Midbrain (tissue), 1 donor: ENCODE data around the gene S100PBP.

Experiments
- DNase-seq: peaks from one replicate; lab custom pipeline; 2025; lab: John Stamatoyannopoulos, UW

Gene S100PBP

DNA sequence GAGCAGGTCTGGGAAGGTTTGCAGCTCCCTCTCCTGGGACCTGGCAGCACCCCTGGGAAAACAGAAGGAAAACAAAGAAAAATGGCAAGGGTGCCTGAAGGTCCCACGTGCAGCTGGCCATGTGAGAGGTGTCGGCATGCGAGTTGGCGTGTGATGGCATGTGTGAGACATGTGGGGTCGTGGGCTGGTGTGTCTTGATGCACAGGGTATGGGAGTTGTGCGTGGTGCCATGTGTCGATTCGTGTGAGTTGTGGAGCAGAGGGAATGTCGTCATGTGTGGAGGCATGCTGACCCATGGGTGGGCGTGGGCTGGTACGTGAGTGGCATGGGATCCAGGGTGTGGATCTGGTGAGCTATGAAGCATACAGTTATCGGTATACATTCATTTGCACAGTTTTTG, 70.2 kb downstream of the S100PBP start:
- DNase-seq = no peak

DNA sequence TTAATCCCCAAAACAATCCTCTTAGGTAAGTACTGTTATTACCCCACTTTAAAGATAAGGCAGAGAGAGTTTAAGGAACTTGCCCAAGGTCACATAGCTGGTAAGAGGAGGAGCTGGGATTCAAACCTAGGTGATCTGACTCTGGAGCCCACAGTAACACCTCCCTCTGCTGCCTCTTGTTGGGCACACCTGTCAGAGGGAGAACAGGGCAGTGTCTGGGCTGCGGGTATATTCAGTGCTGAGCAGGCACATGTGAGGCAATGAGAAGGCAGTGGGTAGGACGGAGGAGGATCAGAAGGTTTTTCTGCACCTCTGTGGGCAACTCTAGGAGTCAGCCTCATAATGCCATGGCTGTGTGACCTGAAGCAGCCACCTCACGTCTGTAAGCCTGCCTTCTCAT, 70.7 kb downstream of the S100PBP start:
- DNase-seq = no peak

DNA sequence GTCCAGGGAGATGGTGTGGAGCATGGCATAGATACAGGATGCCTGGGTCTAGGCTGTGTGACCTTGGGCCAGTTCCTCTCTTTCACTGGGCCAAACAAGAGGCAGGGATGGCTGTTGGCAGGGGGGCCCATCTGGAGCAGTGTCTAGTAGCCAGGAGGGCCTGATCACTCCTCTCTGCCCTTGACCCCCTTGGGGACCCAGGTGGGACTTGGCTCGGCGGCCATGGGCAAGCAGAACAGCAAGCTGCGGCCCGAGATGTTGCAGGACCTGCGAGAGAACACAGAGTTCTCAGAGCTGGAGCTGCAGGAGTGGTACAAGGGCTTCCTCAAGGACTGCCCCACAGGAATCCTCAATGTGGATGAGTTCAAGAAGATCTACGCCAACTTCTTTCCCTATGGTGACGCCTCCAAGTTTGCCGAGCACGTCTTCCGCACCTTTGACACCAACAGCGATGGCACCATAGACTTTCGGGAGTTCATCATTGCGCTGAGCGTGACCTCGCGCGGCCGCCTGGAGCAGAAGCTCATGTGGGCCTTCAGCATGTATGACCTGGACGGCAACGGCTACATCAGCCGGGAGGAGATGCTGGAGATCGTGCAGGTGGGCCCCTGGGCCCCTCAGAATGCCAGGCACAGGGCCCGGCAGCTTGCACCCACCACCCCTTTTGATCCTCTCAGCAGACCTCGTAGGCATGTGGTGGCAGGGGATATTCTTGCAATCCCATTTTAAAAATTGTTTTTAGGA, 71.4 kb downstream of the S100PBP start:
- DNase-seq = no peak

DNA sequence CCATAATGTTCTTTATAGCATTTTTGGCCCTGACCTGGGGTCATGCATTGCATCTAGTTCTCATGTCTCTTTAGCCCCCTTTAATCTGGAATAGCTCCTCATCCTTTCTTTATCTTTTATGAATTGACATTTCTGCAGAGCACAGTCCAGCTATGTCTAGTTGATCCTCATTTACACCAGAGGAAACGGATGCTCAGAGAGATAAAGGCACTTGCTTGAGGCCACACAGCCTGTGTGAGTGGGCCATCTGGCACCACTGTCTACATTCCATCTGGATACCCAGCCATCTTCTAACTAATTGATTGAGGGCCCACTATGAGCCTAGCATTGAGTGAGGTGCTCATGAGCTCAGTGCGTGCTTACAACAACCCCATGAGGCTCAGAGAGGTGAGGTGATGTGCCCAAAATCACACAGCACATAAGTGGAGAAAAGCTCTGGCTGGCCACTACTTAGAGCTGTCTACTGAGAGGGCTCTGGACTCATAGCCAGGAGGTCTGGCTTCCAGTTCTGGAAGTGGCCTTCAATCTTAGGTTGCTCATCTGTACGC, 72.4 kb downstream of the S100PBP start:
- no peak for DNase-seq

DNA sequence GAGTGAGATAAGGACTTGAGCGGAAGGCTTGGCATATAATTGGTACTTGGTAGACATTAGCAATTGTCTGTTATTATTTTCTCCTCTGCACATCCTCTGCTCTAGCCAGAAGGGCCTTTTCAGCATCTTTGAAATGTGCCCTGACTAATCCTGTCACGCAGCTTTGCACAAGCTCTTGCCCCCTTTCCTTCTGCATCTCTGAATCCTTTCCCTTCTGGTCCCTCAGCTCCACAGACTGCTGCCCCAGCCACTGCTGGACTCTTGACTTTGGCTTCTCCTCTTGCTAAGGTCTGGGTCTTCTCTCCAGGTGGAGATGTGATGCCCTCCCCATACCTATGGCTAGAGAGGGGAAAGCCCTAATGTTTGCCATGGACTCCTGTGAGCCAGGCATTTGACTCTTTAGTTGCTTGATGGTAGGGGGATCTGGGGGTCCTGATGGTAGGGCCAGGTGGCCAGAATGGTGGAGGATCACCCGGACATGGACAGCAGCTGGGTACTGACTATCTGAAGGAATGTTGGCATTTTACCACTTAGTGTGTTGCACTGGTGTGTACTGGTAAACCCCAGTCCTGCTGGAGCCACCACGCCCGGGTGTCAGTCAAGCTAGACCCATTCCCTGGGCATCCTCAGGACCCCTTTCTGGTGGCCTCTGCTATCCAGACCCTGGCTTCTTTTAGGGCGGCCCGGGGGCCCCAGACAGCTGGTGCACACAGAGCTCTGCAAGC, 73.2 kb downstream of the S100PBP start:
- no peak for DNase-seq

DNA sequence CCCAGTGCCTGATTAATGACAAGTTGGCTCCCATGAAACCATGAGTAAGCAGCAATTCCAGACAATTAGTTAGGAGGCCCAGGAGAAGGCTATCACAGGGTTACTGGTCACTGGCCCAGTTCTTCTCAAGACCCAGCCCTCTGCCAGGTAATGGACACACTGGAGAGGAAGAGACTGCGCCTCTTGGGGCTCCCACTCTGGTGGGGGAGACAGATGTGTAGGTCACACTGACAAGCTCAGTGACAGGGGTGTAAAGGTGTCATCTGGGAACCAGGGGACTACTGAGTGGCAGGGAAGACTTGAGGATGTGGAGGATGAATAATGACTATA, 73.8 kb downstream of the S100PBP start:
- no peak for DNase-seq

DNA sequence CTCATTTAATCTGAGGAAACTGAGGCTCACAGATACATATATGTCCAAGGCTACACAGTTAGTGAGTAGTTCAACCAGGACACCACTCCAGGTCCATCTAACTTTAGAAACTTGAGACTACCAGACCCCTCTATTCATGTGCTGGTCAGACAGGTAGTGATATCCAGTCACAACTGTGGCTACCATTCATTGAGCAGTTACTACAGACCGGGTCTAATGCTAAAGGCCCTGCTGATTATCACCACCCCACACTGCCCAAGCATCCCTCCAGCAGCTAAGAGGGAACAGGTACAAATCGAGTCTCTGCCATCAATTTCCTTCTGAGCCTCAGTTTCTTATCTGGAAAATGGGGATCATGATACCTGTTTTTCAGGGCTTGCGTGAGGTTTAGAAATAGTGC, 74.2 kb downstream of the S100PBP start:
- DNase-seq = no peak

DNA sequence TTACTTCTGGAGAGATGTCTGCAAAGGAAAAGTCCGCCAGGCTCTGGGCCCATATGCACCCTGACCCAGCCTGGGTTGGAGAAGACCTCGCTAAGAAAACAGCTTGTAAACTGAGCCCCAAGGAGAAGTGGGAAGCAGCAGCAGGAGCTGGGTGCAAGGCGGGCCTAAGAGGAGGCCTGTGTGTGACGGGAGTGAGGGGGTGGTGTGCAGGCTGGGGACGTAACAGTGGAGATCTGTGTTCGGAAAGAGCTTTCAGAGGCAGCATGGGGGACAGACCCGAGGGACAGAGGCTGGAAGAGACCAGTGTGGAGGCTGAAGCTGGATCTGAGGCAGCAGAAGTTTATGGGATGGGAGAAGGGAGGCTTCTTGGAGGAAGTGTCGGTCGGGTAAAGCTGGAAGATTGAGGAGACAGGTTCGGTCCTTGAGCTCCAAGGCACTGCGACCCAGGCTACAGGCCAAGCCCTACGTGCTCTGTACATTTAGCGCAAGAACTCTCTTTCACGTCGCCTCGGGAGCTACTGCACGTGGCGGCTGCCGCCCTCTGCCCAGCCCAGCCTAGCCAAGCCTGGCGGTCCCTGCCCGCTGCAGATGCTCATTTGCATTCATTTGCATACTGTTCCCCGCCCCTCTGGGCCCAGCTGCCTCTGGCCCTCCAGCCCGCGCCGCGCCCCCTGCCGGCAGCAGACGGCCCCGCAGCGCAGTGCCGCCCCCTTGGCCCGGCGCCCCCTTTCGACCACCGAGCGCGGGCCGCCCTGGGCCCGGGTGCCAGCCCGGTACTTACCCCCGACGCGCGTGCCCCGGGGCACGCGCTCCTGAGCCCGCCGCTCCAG, 75.1 kb downstream of the S100PBP start:
- peak; percentile 71 for DNase-seq

DNA sequence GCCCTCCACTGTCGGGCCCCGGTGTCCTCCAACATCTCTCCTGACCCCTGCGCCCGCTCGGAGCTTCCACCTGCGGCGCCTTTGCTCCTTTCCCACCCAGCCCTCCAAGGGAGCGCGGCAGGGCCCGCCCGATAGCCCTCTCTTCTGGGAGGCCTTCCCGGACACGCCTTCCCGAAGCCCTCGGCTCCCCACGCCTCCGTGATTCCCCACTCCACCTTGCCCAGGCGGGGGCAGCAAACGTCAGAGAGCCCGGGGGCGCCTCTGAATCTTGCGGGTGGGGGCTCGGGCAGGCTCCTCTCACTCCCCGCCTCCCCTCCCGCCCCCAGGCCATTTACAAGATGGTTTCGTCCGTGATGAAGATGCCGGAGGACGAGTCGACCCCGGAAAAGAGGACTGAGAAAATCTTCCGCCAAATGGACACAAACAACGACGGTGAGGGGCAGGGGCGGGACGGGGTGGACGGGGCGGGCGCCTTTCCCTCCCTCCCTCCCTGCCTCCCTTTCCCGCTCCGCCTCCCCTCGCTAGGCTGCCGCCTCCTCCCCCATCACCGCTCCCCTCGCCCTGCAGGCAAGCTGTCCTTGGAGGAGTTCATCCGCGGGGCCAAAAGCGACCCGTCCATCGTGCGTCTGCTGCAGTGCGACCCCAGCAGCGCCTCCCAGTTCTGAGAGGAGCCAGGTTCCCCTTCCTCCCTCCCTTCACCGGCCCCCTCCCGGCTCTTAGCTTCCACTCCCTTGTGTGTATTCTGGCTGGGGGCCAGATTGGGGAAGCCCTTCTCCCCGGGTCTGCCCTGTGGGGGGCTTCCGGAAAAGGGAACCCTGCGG, 76.0 kb downstream of the S100PBP start:
- peak; percentile 37 for DNase-seq

DNA sequence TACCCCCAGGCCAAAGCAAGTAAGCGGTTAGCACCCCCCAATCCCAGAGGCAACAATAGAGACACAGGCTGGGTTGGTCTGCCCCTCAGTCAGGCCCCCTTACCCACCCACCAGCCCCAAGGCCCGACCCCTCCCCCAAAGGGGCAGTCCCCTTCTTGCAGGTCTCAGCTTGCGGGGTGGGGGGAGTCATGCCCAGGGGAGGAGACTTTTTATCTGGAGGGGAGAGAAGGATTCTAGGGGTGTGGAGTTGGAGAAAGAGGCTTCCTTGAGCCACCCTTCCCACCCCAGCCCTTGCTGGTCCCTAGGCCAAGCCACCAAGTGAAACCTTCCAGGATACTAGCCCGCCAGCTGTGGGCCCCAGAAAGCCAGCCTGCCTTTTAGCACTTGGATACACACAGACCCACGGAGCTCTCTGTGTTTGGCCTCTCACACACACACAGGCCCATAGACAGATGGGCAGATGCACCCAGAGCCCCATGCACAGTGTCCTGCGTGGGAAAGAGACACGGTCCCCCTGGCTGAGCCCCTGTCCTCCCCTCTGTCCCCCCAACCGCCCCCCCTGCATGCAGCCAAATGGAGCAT, 76.7 kb downstream of the S100PBP start:
- DNase-seq = no peak

DNA sequence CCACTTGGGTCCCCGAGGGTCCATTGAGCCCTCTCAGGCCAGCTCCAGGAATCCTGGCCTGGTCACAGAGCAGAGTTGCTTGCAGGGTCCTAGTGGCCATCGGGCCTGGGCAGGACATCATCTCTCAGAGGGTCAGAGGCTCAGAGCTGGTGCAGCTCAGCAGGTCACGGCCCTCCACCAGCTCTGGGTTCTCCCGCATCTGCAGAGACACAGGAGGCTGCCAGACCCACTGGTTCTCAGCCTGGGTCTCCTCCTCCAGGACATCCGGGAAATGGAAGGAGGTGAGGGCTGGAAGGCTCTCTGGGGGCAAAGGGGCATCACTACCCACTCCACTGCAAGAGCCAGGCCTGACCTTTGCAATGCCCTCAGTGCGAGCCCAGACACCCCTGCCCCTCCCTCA, 77.2 kb downstream of the S100PBP start:
- DNase-seq = no peak

DNA sequence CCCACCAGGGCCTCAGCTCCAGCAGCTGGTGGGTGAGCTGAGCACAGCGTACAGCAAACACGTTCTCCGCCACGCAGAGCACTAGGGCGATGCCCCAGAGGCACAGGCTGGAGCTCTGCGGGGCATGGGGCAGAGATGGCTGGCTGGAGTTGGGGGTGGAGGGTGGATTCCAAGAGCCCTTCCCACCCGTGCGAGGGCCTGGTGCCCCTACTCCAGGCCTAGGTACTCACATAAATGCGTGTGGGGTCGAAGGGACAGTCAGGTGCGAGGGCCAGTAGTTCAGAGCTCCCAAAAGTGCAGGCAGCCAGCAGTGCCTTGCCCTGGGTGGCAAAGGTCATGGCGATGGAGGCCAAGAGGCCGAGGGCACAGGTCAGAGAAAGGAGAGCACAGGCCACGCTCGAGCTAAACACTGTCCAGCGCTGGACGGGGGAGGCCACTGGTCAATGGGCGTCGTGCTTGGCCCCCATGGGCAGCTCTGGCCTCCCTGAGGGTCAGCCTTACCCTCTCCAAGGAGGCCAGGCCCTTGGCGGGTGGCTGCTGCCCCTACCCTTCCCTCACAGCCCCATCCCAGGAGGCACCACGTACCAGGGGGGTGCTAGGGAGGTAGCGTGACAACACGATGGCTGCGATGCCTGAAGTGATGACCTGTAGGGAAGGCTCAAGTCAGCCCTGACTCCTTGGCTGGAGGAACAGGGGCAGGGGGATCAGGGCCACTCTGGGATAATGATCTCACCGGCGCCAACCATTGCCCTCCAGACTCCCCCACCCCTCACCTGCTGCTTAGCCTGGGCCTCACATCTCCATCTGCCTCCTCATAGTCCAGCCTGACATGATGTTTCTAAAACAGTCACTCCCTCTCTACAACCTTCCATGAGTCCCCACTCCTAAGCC, 78.1 kb downstream of the S100PBP start:
- no peak for DNase-seq

DNA sequence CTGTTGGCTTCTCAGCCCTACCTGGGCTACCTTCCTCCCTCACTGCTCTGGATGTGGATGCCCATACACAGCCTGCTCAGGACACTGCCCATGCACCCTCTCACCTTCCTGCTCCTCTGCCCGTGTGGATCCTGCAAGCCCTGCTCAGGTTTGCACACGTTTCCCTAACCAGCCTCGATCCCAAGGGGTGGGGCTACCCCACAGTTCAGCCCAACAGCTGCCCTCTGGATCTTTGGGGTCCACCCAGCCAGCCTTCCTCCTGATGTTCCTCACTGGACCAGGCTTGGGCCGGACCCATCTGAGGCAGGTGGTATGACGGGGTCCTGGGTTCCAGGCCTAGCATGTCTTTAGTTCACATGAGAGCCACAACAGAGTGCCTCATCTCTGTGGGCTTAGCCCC, 79.0 kb downstream of the S100PBP start:
- DNase-seq = no peak

DNA sequence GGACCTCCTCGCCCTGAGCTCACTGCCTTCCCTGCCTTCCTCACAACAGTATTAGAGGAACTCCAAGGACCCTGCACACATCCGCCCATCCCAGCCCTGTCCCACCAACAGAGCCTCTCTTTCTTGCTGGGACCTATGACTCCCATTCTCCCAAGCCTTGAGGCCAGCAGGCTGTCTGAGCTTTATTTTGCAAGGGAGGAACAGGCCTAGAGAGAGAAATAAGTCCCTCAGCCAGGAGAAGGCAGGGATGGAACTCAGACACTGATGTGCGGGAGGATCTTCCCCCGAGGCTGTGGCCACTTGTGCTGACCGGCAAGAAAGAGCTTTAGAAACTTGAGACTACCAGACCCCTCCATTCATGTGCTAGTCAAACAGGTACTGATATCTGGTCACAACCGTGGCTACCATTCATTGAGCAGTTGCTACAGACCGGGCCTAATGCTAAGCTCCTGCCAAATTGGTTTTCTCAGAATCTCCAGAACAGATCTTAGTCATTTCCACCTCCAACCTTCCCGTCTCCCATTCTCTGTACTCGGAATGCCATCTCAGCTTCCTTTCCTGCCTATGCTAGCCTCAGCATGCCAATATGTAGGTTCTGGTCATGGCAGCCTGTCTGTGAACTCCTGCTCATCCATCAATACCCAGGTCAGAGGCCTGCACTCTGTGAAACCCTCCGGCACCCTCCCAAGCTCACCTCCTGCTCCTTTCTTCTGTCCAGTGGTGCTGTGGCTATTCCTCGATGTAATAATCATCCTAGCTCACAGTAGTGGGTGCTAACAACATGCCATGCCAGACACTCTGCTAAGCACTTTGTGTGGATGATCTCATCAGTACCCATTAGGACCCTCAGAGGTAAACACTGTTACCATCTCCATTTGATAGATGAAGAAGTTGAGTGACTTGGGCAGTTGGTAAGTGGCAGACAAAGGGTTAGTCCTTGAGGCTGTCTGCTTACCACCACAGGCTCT, 79.9 kb downstream of the S100PBP start:
- no peak for DNase-seq

DNA sequence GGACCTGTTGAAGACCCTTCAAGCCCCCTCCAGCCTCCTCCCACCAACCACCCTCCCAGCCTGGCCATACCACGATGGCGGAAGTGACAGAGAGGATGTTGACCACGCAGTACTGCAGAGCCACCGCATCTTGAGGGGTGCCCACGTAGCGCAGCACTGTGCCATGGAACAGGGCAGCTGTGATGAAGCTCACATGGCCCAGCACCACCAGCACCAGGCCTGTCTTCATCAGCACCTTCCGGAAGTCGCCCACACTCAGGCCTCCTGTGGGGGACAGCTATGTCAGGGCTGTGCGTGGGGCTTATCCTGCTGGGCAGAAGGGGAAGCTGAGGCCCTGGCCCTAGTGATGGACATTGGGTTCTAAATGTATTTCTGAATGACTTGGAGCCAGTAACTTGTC, 80.6 kb downstream of the S100PBP start:
- DNase-seq = no peak

DNA sequence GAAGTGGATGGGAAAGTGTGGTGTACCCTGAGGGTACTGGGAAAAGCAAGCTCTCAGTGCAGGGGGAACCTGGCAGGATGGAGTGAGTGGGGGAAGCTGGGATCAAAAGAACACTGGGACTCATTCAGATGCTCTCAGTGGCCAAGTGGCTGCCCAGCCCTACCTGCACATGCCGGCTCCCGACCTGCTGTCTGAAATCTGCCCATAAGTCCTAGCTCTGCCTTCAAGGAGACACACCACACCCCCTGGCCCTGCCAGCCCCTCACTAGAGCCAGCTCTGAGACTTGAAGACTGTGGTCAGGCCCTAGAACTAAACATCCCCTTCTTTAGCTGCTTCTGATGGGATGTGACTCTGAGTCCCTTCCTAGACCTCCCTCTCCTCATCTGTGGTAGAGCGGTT, 81.5 kb downstream of the S100PBP start:
- DNase-seq = no peak

DNA sequence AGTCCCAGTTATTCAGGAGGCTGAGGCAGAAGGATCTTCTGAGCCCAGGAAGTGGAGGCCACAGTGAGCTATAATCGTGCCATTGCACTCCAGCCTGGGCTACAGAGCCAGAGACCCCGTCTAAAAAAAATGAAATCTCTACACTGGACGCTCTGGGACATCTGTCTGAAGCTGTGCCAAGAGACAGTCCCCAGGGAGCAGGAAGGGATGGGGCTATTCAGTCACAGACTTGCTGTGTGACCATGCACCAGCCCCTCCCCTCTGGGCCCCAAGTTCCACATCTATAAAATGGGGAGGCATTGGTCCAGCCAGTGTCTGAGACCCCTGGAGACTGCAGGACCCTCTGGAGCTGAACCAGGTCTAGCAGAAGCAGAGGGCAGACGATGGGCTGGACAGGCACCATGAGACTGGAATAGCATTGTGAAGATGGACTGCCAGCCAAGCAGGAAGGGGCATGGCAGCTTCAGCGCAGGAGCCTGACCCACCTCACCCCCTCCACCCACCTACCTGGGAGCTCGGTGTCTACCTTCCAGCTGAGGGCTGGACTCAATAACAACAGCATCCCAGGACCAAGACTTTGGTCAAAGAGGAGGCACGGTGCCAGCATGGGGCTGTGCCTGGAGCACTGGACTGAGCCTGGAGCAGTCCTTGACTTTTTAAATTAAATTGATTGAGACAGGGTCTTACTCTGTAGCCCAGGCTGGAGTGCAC, 82.3 kb downstream of the S100PBP start:
- DNase-seq = no peak

DNA sequence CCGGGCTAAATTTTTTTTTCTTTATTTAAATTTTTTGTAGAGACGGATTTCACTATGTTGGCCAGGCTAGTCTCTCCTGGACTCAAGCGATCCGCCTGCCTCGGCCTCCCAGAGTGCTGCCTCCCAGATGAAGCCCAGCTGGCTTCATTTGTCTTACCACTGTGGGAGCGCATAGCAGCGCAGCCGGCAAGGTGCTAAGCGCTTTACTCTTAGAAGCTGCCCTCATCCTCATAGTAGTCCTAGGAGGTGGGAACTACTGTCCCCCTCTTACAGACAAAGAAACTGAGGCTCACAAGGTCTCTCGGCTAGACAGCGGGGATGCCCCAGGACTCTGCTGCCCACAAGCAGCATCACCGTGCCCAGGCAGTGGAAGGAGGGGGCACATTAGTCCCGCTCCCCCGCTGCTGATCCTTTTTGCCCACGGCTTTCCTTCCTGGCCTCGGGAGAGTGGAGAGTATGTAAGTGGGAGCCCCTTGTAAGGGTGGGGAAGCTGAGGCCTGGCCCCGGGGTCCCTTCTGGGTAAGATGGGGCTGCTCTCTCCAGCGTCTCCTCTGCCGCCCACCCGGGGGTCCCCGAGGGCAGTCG, 83.0 kb downstream of the S100PBP start:
- DNase-seq = no peak
